Naive thymus-derived CD4-positive, alpha-beta T cell (primary cell): Measurements from ENCODE around the gene THSD4. TPM values are rescaled to one million over a fixed set of nuclear protein-coding genes. Genes with fewer than 3 reads are reported as not detected.

ENCODE experiments used
- ATAC-seq: fragments of 150-1000 bp; cut with Tn5 transposase; 2 replicates; pipeline ENCODE4 v1.10.0; 2021; ENCODE audit warnings: mild to moderate bottlenecking, moderate library complexity
- CTCF ChIA-PET: fragments of 350-600 bp; sonication (Branson Sonifier 250); formaldehyde crosslinking; loops from one replicate; lab custom pipeline; 2021; ENCODE audit warnings: antibody characterized with exemption; lab: Charles Lee
- POLR2A ChIA-PET: fragments of 350-600 bp; sonication (Branson Sonifier 250); formaldehyde crosslinking; loops from one replicate; lab custom pipeline; 2021; ENCODE audit warnings: antibody characterized with exemption, inconsistent platforms; lab: Charles Lee
- DNase-seq, 9 donors: peaks; one replicate each; pipeline versions ENCODE4 v3.0.0 to v3.0.0-alpha.2; 2020 to 2022; ENCODE audit warnings: mixed read lengths in 1 of 9
- H3K27ac ChIP-seq: one replicate; pipeline ENCODE4 v1.7.0; 2013; ENCODE audit warnings: mild to moderate bottlenecking, low read depth, low read length, moderate library complexity
- H3K27me3 ChIP-seq, 2 donors: one replicate each; pipeline ENCODE4 v1.7.0; 2013; ENCODE audit warnings: low read length in 2 of 2, mild to moderate bottlenecking in 2 of 2, moderate library complexity in 2 of 2; ENCODE audit not compliant: control insufficient read depth in 2 of 2, insufficient read depth in 2 of 2
- H3K36me3 ChIP-seq, 3 experiments: 1 replicate in 2 of 3; 2 replicates in 1 of 3; pipeline ENCODE4 v1.7.0; 2013; ENCODE audit warnings: low read length in 3 of 3, mild to moderate bottlenecking in 3 of 3, moderate library complexity in 1 of 3; ENCODE audit not compliant: insufficient read depth in 3 of 3, control insufficient read depth in 2 of 3
- H3K4me1 ChIP-seq, 2 donors: one replicate each; pipeline ENCODE4 v1.7.0; 2013; ENCODE audit warnings: low read length in 2 of 2, mild to moderate bottlenecking in 2 of 2, moderate library complexity in 1 of 2; ENCODE audit not compliant: control insufficient read depth in 2 of 2, insufficient read depth in 2 of 2
- H3K4me3 ChIP-seq: 2 replicates; pipeline ENCODE4 v1.7.0; 2013; ENCODE audit warnings: mild to moderate bottlenecking, low read length
- H3K9me3 ChIP-seq, 3 experiments: 1 replicate in 2 of 3; 2 replicates in 1 of 3; pipeline ENCODE4 v1.7.0; 2013; ENCODE audit warnings: low read length in 3 of 3; ENCODE audit not compliant: control insufficient read depth in 2 of 3
- H3K27ac Mint-ChIP-seq, 9 donors: one replicate each; pipeline ENCODE4 v1.8.0; 2020 to 2022; ENCODE audit warnings: mixed read lengths in 9 of 9, mild to moderate bottlenecking in 8 of 9, moderate library complexity in 5 of 9, inconsistent platforms in 2 of 9
- H3K27me3 Mint-ChIP-seq, 5 donors: one replicate each; pipeline ENCODE4 v1.8.0; 2021 to 2022; ENCODE audit warnings: mixed read lengths in 5 of 5, mild to moderate bottlenecking in 1 of 5
- H3K36me3 Mint-ChIP-seq, 5 donors: one replicate each; pipeline ENCODE4 v1.8.0; 2020 to 2022; ENCODE audit warnings: mixed read lengths in 5 of 5, mild to moderate bottlenecking in 3 of 5, inconsistent platforms in 1 of 5
- H3K4me1 Mint-ChIP-seq, 7 donors: one replicate each; pipeline ENCODE4 v1.8.0; 2020 to 2022; ENCODE audit warnings: mixed read lengths in 7 of 7, mild to moderate bottlenecking in 3 of 7, inconsistent platforms in 1 of 7
- H3K4me3 Mint-ChIP-seq, 10 donors: one replicate each; pipeline ENCODE4 v1.8.0; 2020 to 2022; ENCODE audit warnings: mild to moderate bottlenecking in 10 of 10, mixed read lengths in 10 of 10, moderate library complexity in 6 of 10, inconsistent platforms in 2 of 10
- H3K9me3 Mint-ChIP-seq, 11 donors: one replicate each; pipeline ENCODE4 v1.8.0; 2020 to 2022; ENCODE audit warnings: mixed read lengths in 11 of 11, mild to moderate bottlenecking in 4 of 11, inconsistent platforms in 1 of 11, moderate library complexity in 1 of 11
- intact Hi-C, 2 donors: fragments of 100-400 bp; cut with micrococcal nuclease; formaldehyde crosslinking; loops; one replicate each; pipeline ENCODE4 v1.15.1; 2023
- polyA plus RNA-seq, 2 donors: library from polyadenylated mRNA; unstranded; fragments of 300-500 nt; fragmentation: Illumina TruSeq; gene quantifications; one replicate each; pipeline ENCODE4 v1.2.3, GENCODE V29; 2021
- total RNA-seq, 6 experiments: library from RNA in 5 of 6; stranded (reverse) in 5 of 6; gene quantifications; 1 replicate in 5 of 6; 2 replicates in 1 of 6; pipeline ENCODE4 v1.2.3 and lab custom pipeline; 2021 to 2026

The THSD4 gene
- total and polyA plus RNA-seq, 7 experiments from 2014 or later = not detected

- H3K27me3 Mint-ChIP-seq = peaks cover 2 to 48% (median 36%) of the 10 kb centered on the region in 5 donors
- Histone ChIP-seq H3K36me3 (no peaks in the 10 kb centered on the region), H3K9me3 (no peaks in the 10 kb centered on the region), H3K4me3 (no peak overlapping the region), H3K4me1 (no peaks in the 10 kb centered on the region), H3K27me3 (no peaks in the 10 kb centered on the region), H3K27ac (no peak overlapping the region)
- ChIA-PET POLR2A (no interaction called here), CTCF (no interaction called here)
- H3K9me3 Mint-ChIP-seq = peaks cover 0 to 19% (median 3%) of the 10 kb centered on the region in 11 donors
- intact Hi-C loops = no loop called here
- H3K36me3 Mint-ChIP-seq = no peaks in the 10 kb centered on the region
- no peaks in the 10 kb centered on the region for H3K4me1 Mint-ChIP-seq
- ATAC-seq = no peak
- H3K4me3 Mint-ChIP-seq = no peak overlapping the region
- no peak for DNase-seq
- H3K27ac Mint-ChIP-seq = no peak overlapping the region
Observed at GRCh38 chr15:71079208-71080044, 35.8 kb upstream of the THSD4 start.

DNA sequence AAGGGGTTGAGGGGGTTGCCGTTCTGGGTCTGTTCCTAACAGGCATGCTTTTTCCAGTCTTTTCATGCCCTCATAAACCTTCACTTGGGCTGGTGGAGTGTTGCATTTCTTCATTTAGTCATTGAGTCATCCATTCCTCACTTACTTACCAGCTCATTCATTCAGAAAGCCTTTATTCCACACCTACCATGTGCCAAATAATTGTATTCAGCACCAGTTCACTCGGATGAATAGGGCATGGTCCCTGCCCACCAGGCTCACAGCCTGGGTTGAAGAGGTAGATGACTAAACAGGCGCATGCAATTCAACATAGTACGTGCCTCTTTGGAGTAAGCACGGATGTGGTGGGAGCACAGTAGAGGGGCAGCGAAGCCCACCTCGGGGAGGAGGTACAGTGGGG, 35.1 kb upstream of the THSD4 start:
- CTCF ChIA-PET = no interaction called here

DNA sequence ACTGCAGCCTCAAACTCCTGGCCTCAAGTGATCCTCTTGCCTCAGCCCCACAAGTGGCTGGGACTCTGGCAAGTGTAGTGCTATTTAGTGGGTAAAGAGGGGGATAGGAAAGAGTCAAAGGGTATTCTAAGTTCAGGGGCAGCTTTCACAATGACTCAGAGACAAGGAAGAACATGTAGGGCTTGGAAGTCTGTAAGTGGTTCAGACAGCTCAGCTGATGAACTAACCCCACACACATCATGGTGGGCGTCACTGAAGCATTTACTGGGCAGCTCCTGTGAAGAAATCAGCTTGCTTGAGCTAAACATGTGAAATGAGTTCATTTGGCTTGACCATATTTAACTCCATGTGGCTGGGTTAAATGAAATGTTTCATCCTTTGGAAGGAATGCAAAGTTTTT, 34.6 kb upstream of the THSD4 start:
- Histone ChIP-seq H3K9me3 (no peaks in the 10 kb centered on the region), H3K27me3 (no peaks in the 10 kb centered on the region), H3K4me3 (no peak overlapping the region), H3K27ac (no peak overlapping the region), H3K36me3 (no peaks in the 10 kb centered on the region), H3K4me1 (no peaks in the 10 kb centered on the region)
- Mint-ChIP-seq H3K9me3 (peaks cover 0 to 19% (median 3%) of the 10 kb centered on the region in 11 donors), H3K27ac (no peak overlapping the region), H3K4me3 (no peak overlapping the region), H3K27me3 (peaks cover 2 to 56% (median 38%) of the 10 kb centered on the region in 5 donors), H3K4me1 (no peaks in the 10 kb centered on the region), H3K36me3 (no peaks in the 10 kb centered on the region)
- ChIA-PET POLR2A (no interaction called here), CTCF (no interaction called here)
- ATAC-seq (no peak), DNase-seq (no peak)
- intact Hi-C loops = no loop called here

More for the DNA sequence above, 35.1 kb upstream of the THSD4 start:
- Mint-ChIP-seq H3K27me3 (peaks cover 2 to 51% (median 35%) of the 10 kb centered on the region in 5 donors), H3K4me3 (no peak overlapping the region), H3K27ac (no peak overlapping the region), H3K4me1 (no peaks in the 10 kb centered on the region), H3K9me3 (peaks cover 0 to 19% (median 3%) of the 10 kb centered on the region in 11 donors), H3K36me3 (no peaks in the 10 kb centered on the region)
- DNase-seq = no peak
- POLR2A ChIA-PET = no interaction called here
- no peak for ATAC-seq
- no peaks in the 10 kb centered on the region for H3K4me1 ChIP-seq
- no peaks in the 10 kb centered on the region for H3K27me3 ChIP-seq
- intact Hi-C loops = no loop called here
- no peaks in the 10 kb centered on the region for H3K9me3 ChIP-seq
- no peaks in the 10 kb centered on the region for H3K36me3 ChIP-seq
- no peak overlapping the region for H3K4me3 ChIP-seq
- H3K27ac ChIP-seq = no peak overlapping the region

GRCh38 chr15:71082803-71083202, 32.5 kb upstream of the THSD4 start:
- Mint-ChIP-seq H3K9me3 (peaks cover 0 to 14% (median 3%) of the 10 kb centered on the region in 11 donors), H3K4me1 (no peaks in the 10 kb centered on the region), H3K4me3 (no peak overlapping the region), H3K27ac (no peak overlapping the region), H3K36me3 (no peaks in the 10 kb centered on the region), H3K27me3 (peaks cover 4 to 70% (median 38%) of the 10 kb centered on the region in 5 donors)
- H3K27ac ChIP-seq = no peak overlapping the region
- H3K27me3 ChIP-seq = no peaks in the 10 kb centered on the region
- no peaks in the 10 kb centered on the region for H3K4me1 ChIP-seq
- ChIA-PET POLR2A (no interaction called here), CTCF (interaction anchor here (0.6 kb wide), 1 partner anchor 10 kb away, joined by 3 read pairs; no protein-coding TSS in a partner anchor)
- intact Hi-C loops = no loop called here
- no peak for ATAC-seq
- H3K4me3 ChIP-seq = no peak overlapping the region
- no peak for DNase-seq
- H3K36me3 ChIP-seq = no peaks in the 10 kb centered on the region
- H3K9me3 ChIP-seq = no peaks in the 10 kb centered on the region

DNA sequence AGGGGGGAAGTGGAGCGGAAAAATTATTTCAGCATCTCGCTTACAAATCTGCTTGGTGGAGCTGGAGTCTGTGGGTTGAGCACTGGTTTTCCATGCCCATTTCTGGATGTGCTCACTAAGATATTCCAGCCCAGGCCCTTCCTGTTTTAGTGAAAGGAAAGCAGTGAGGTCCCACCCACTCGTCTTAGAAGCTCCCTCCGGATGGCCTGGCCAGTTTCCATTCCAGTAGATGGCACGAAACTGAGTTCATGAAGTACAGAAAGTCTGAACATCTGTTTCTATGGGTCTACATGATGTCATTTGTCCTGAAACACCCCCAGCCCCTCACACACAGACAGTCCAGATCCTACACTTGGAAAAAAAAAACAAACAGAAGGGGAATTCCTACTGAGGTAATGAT, 31.9 kb upstream of the THSD4 start:
- Histone ChIP-seq H3K4me1 (no peaks in the 10 kb centered on the region), H3K27me3 (no peaks in the 10 kb centered on the region), H3K27ac (no peak overlapping the region), H3K36me3 (no peaks in the 10 kb centered on the region), H3K4me3 (no peak overlapping the region), H3K9me3 (no peaks in the 10 kb centered on the region)
- CTCF ChIA-PET = interaction anchor here (0.6 kb wide), 1 partner anchor 11 kb away, joined by 3 read pairs; no protein-coding TSS in a partner anchor
- H3K27me3 Mint-ChIP-seq = peaks cover 4 to 68% (median 38%) of the 10 kb centered on the region in 5 donors
- POLR2A ChIA-PET = no interaction called here
- no peaks in the 10 kb centered on the region for H3K4me1 Mint-ChIP-seq
- no peak overlapping the region for H3K27ac Mint-ChIP-seq
- H3K36me3 Mint-ChIP-seq = no peaks in the 10 kb centered on the region
- H3K9me3 Mint-ChIP-seq = peaks cover 0 to 12% (median 2%) of the 10 kb centered on the region in 11 donors
- intact Hi-C loops = no loop called here
- DNase-seq (no peak), ATAC-seq (no peak)
- H3K4me3 Mint-ChIP-seq = no peak overlapping the region

DNA sequence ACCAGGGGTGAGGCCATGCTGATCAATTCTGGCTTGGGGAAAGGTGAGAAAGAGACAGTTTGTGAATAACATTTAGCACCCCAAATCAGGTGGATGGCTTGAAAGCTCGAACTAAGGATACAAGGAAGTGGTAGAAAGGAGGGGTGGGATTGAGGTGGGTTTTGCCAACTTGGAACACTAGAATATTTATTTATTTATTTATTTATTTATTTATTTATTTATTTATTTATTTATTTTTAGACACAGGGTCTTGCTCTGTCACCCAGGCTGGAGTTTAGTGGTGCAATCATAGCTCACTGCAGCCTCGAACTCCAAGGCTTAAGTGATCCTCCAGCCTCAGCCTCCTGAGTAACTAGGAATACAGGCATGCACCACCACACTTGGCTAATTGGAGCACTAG, 31.0 kb upstream of the THSD4 start:
- H3K27ac Mint-ChIP-seq = no peak overlapping the region
- intact Hi-C loops = no loop called here

GRCh38 chr15:71085809-71086208, 29.5 kb upstream of the THSD4 start:
- peaks cover 4 to 64% (median 38%) of the 10 kb centered on the region in 5 donors for H3K27me3 Mint-ChIP-seq

More for the DNA sequence above, 31.0 kb upstream of the THSD4 start:
- DNase-seq (no peak), ATAC-seq (no peak)
- no peaks in the 10 kb centered on the region for H3K4me1 ChIP-seq
- CTCF ChIA-PET = no interaction called here
- no peaks in the 10 kb centered on the region for H3K9me3 ChIP-seq
- Mint-ChIP-seq H3K36me3 (no peaks in the 10 kb centered on the region), H3K9me3 (peaks cover 0 to 14% (median 5%) of the 10 kb centered on the region in 11 donors), H3K4me1 (no peaks in the 10 kb centered on the region), H3K4me3 (no peak overlapping the region), H3K27me3 (peaks cover 4 to 65% (median 38%) of the 10 kb centered on the region in 5 donors)
- no peaks in the 10 kb centered on the region for H3K27me3 ChIP-seq
- no peak overlapping the region for H3K4me3 ChIP-seq
- no peak overlapping the region for H3K27ac ChIP-seq
- POLR2A ChIA-PET = no interaction called here
- no peaks in the 10 kb centered on the region for H3K36me3 ChIP-seq

More at GRCh38 chr15:71085809-71086208, 29.5 kb upstream of the THSD4 start:
- Histone ChIP-seq H3K4me1 (no peaks in the 10 kb centered on the region), H3K4me3 (no peak overlapping the region), H3K9me3 (no peaks in the 10 kb centered on the region), H3K36me3 (no peaks in the 10 kb centered on the region), H3K27ac (no peak overlapping the region), H3K27me3 (no peaks in the 10 kb centered on the region)
- H3K4me1 Mint-ChIP-seq = no peaks in the 10 kb centered on the region
- H3K9me3 Mint-ChIP-seq = peaks cover 0 to 14% (median 2%) of the 10 kb centered on the region in 11 donors
- no peaks in the 10 kb centered on the region for H3K36me3 Mint-ChIP-seq
- no peak overlapping the region for H3K4me3 Mint-ChIP-seq
- POLR2A ChIA-PET = no interaction called here
- intact Hi-C loops = no loop called here
- DNase-seq = no peak
- H3K27ac Mint-ChIP-seq = no peak overlapping the region
- CTCF ChIA-PET = no interaction called here
- ATAC-seq = no peak
